ENCODE results near the gene HEATR5A. TPM values are rescaled to one million over a fixed set of nuclear protein-coding genes. Genes with fewer than 3 reads are reported as not detected.

The HEATR5A gene
- total and polyA plus RNA-seq, 2 of the 13 experiments (the other 11 are each of a cell fraction or from before 2014, with no cell fraction given) = 36.4 to 105 TPM

GRCh38 chr14:31258427-31259039 is 161.8 kb downstream of the HEATR5A start:
- no peaks in the 10 kb centered on the region for H3K79me2 ChIP-seq (ENCODE audit: insufficient read depth, low read length)
- no peaks in the 10 kb centered on the region for H4K20me1 ChIP-seq (ENCODE audit: insufficient read depth, low read length)
- in situ Hi-C loops (cut with HindIII; ENCODE audit: extremely low pct_ligation_motif_present, low pct_unique_long_range_greater_than_20kb) (no loop called here), intact Hi-C loops (cut with micrococcal nuclease; ENCODE audit: unreplicated experiment) (loop anchor here (1.0 kb wide), 3 partner anchors 8 to 50 kb away; no protein-coding TSS in a partner anchor)
- POLR2A ChIA-PET = interaction anchor here (0.7 to 14.8 kb wide), 18 partner anchors 10 to 499 kb away, joined by 3 to 323 read pairs (median 6); partner anchors contain the start of genes HEATR5A, HECTD1 and STRN3
- FAIRE-seq (no peak), ATAC-seq (no peak), DNase-seq (ENCODE audit: low spot score) (no peak)
- WGBS (ENCODE audit: low lambda C conversion rate) = 94% methylated on average over 3 of the region's 3 CpGs
- CTCF ChIA-PET (ENCODE audit: low intra/inter-chr PET ratio, low total read pairs) = no interaction called here
- H3K4me1 ChIP-seq (ENCODE audit: insufficient read depth, low read length) = peaks cover 97% of the 10 kb centered on the region
- H3K4me2 ChIP-seq (ENCODE audit: low read depth, low read length) = peak overlapping the region; percentile 60
- peak overlapping the region in 2 of 3 experiments; percentile 2 to 14; a peak in 3 of 6 replicates for H3K4me3 ChIP-seq (replicated peaks in 1 of 3; ENCODE audit: insufficient read depth in 1 of 3, low read depth in 2 of 3, low read length in 3 of 3)
- H3K27me3 ChIP-seq (ENCODE audit: control insufficient read depth in 1 of 2, insufficient read depth in 2 of 2, low read length in 2 of 2) = no peaks in the 10 kb centered on the region; a peak in 1 of 5 replicates
- no peaks in the 10 kb centered on the region for H3K9me3 ChIP-seq (ENCODE audit: low read length)
- TSS peak; percentile 100 for BruUV-seq (replicated peaks)
- no peaks in the 10 kb centered on the region for H3K36me3 ChIP-seq (replicated peaks in 1 of 2; ENCODE audit: control insufficient read depth in 1 of 2, insufficient read depth in 2 of 2, low read length in 2 of 2)
- peak overlapping the region; percentile 89 for H3K27ac ChIP-seq (ENCODE audit: extremely low read length, insufficient read depth, low read length)
- H3K9ac ChIP-seq (ENCODE audit: insufficient read depth, low read depth, low read length) = peak overlapping the region; percentile 67
- H2AFZ ChIP-seq (ENCODE audit: low read length) = no peak overlapping the region
- TF ChIP-seq ZNF605 (CRISPR knock-in tag; IDR thresholded peaks at IDR 0.05) = 0 out of 2 replicates have a peak, but pooled peaks have one; percentile 17
- TF ChIP-seq ZNF280D (CRISPR knock-in tag; IDR thresholded peaks at IDR 0.05) = no peak
- 0 out of 2 replicates have a peak, but pooled peaks have one; percentile 24 for TF ChIP-seq ZFP37 (CRISPR knock-in tag; IDR thresholded peaks at IDR 0.05; ENCODE audit: borderline replicate concordance)
- TF ChIP-seq ZFAT (CRISPR knock-in tag; conservative IDR thresholded peaks at IDR 0.05) = 0 out of 2 replicates have a peak, but pooled peaks have one; percentile 51
- peak; percentile 44; the same call in 1 of the 2 replicates for TF ChIP-seq XBP1 (CRISPR knock-in tag; IDR thresholded peaks at IDR 0.05)
- TF ChIP-seq ATF4 (CRISPR knock-in tag; IDR thresholded peaks at IDR 0.05) = 0 out of 4 replicates have a peak, but pooled peaks of 1 of the 2 experiments have one; percentile 3
- TF ChIP-seq ZNF775 (CRISPR knock-in tag; IDR thresholded peaks at IDR 0.05; ENCODE audit: borderline replicate concordance) = no peak
- TF ChIP-seq DNMT3B (CRISPR knock-in tag; conservative IDR thresholded peaks at IDR 0.05) = peak; percentile 34; the same call in 1 of the 2 replicates
- 0 out of 2 replicates have a peak, but pooled peaks have one; percentile 50 for TF ChIP-seq ZSCAN12 (CRISPR knock-in tag; IDR thresholded peaks at IDR 0.05)
- TF ChIP-seq KAT7 (CRISPR knock-in tag; IDR thresholded peaks at IDR 0.05; ENCODE audit: borderline replicate concordance) = 0 out of 2 replicates have a peak, but pooled peaks have one; percentile 4
- TF ChIP-seq SRY (CRISPR knock-in tag; IDR thresholded peaks at IDR 0.05) = no peak
- TF ChIP-seq ZBTB10 (CRISPR knock-in tag; IDR thresholded peaks at IDR 0.05; ENCODE audit: borderline replicate concordance) = 0 out of 2 replicates have a peak, but pooled peaks have one; percentile 39
- TF ChIP-seq ZNF563 (CRISPR knock-in tag; IDR thresholded peaks at IDR 0.05) = no peak
- TF ChIP-seq ZNF367 (CRISPR knock-in tag; IDR thresholded peaks at IDR 0.05; ENCODE audit: borderline replicate concordance) = peak; percentile 73; the same call in 1 of the 2 replicates
- TF ChIP-seq YEATS4 (CRISPR knock-in tag; IDR thresholded peaks at IDR 0.05; ENCODE audit: borderline replicate concordance) = peak; percentile 42; the same call in 1 of the 2 replicates
